Measurements from ENCODE around the gene ADAR. TPM values are rescaled to one million over a fixed set of nuclear protein-coding genes. Genes with fewer than 3 reads are reported as not detected.
A peak's percentile ranks its signal among the peaks of the same experiment; 100 is the strongest.

Gene ADAR
- total and polyA plus RNA-seq, 7 donors, result 21.0 to 103 (median 67.8) TPM

DNA sequence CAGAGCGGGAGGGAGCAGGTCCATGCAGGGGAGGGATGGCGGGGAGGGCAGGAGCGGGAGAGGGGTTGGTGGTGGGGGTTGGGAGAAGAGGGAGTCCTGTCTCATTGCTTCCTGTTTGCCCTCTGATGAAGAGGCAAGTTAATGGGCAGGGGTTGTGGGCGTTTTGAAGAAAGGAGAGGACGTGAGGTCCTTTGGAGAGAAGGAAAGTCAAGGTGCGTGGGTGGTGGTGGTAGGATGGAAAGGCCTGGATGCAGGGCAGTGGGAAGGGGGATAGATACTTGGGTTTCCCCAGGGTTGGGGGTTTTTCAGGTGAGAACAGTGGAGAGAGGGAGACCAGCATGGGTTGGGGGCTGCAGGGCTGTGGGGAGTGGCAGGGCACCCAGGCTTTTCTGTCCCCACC, 66.8 kb downstream of the ADAR start:
- intact Hi-C loops (cut with DNase I), result no loop called here
- WGBS, 2 donors, result 51 to 60% methylated on average over 6 of the region's 6 CpGs

DNA sequence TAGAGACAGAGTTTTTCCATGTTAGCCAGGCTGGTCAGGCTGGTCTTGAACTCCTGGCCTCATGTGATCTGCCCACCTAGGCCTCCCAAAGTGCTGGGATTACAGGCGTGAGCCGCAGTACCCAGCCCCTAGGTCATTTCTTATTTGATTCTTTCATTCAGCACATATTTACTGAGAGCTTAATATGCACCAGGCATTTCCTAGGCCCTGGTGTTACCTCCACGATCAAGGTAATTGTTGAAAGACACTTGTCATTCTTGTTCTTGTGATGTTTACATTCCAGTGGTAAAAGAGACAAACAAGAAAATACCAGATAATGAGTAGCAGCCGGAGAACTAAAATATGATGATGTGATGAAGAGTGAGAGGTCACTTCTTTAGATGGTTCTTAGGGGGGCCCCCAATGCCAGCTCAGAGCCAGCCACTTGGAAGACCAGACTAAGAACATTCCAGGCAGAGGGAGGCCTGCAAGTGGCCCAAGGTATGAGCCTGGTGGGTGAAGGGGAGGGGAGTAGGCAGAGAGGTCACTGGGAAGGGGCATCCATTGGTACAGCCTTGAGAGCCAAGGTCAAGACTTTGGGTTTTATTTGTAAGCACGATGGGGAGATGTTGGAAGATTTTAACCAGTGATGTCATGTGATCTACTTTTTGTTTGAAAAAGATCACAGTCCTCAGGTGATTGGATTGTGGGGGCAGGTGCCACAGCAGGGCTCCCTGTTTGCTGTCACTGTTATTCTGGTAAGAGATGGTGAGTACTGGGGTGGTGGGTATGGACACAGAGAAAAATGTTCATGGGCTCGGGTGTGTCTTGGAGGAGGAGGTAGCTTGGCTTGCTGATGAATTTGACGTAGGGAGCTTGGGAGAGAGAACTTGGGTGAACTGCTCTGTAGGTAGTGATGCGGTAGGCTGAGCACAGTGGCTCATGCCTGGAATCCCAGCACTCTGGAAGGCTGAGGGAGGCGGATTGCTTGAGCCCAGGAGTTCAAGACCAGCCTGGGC, 68.2 kb downstream of the ADAR start:
- intact Hi-C loops (cut with DNase I), result no loop called here
- Histone ChIP-seq H3K27ac (no peak overlapping the region), H3K4me1 (no peaks in the 10 kb centered on the region), H3K9me3 (no peaks in the 10 kb centered on the region), H3K27me3 (peaks cover 0 to 7% (median 0%) of the 10 kb centered on the region in 3 donors), H3K4me3 (no peak overlapping the region), H3K36me3 (no peaks in the 10 kb centered on the region)
- DNase-seq, result no peak
- 70 to 82% methylated on average over 9 of the region's 9 CpGs for whole genome bisulfite sequencing, 2 donors
- TF ChIP-seq, protein P1, sequence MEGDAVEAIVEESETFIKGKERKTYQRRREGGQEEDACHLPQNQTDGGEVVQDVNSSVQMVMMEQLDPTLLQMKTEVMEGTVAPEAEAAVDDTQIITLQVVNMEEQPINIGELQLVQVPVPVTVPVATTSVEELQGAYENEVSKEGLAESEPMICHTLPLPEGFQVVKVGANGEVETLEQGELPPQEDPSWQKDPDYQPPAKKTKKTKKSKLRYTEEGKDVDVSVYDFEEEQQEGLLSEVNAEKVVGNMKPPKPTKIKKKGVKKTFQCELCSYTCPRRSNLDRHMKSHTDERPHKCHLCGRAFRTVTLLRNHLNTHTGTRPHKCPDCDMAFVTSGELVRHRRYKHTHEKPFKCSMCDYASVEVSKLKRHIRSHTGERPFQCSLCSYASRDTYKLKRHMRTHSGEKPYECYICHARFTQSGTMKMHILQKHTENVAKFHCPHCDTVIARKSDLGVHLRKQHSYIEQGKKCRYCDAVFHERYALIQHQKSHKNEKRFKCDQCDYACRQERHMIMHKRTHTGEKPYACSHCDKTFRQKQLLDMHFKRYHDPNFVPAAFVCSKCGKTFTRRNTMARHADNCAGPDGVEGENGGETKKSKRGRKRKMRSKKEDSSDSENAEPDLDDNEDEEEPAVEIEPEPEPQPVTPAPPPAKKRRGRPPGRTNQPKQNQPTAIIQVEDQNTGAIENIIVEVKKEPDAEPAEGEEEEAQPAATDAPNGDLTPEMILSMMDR (IDR thresholded peaks at IDR 0.05), result no peak
- TF ChIP-seq EP300 (IDR thresholded peaks at IDR 0.05) (no peak), POLR2AphosphoS5 (IDR thresholded peaks at IDR 0.05) (no peak), POLR2A (IDR thresholded peaks at IDR 0.05) (no peak)

More for the DNA sequence above, 66.8 kb downstream of the ADAR start:
- H3K36me3 ChIP-seq, result no peaks in the 10 kb centered on the region
- no peak for DNase-seq
- H3K4me3 ChIP-seq, result no peak overlapping the region
- no peak overlapping the region for H3K27ac ChIP-seq
- no peaks in the 10 kb centered on the region for H3K9me3 ChIP-seq
- peaks cover 0 to 7% (median 0%) of the 10 kb centered on the region in 3 donors for H3K27me3 ChIP-seq
- TF ChIP-seq, protein P1 (IDR thresholded peaks at IDR 0.05), result no peak
- TF ChIP-seq POLR2AphosphoS5 (IDR thresholded peaks at IDR 0.05), result no peak
- TF ChIP-seq POLR2A (IDR thresholded peaks at IDR 0.05), result no peak
- TF ChIP-seq EP300 (IDR thresholded peaks at IDR 0.05), result no peak
- H3K4me1 ChIP-seq, result no peaks in the 10 kb centered on the region

DNA sequence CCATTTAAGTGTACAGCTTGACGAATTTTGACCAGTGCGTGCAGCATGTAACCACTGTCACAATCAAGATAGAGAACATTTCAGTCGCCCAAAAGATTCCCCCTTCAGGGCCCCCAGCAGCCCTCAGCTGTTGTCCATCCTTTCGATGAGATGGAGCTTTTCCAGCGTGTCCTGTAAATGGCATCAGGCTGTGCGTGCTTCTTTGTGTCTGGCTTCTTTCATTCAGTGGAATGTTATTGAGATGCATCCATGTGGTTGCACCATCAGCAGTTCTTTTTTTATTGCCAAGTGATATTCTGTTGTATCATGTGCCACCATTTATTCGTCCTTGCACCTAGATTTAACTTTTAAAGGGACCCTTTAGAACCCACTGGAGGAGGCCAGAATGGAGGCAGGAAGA, 71.4 kb downstream of the ADAR start:
- DNase-seq, result no peak
- intact Hi-C loops (cut with DNase I), result no loop called here
- H3K27me3 ChIP-seq, result no peaks in the 10 kb centered on the region
- H3K27ac ChIP-seq, result no peak overlapping the region
- H3K36me3 ChIP-seq, result no peaks in the 10 kb centered on the region
- 83 to 85% methylated on average over 7 of the region's 7 CpGs for WGBS, 2 donors
- no peak overlapping the region for H3K4me3 ChIP-seq
- H3K9me3 ChIP-seq, result no peaks in the 10 kb centered on the region
- no peaks in the 10 kb centered on the region for H3K4me1 ChIP-seq
- TF ChIP-seq POLR2A (IDR thresholded peaks at IDR 0.05), result no peak
- TF ChIP-seq POLR2AphosphoS5 (IDR thresholded peaks at IDR 0.05), result peak in 1 of 4 donors; percentile 71
- TF ChIP-seq, protein P1 (IDR thresholded peaks at IDR 0.05), result no peak
- peak in 1 of 4 donors; percentile 46 for TF ChIP-seq EP300 (IDR thresholded peaks at IDR 0.05)

DNA sequence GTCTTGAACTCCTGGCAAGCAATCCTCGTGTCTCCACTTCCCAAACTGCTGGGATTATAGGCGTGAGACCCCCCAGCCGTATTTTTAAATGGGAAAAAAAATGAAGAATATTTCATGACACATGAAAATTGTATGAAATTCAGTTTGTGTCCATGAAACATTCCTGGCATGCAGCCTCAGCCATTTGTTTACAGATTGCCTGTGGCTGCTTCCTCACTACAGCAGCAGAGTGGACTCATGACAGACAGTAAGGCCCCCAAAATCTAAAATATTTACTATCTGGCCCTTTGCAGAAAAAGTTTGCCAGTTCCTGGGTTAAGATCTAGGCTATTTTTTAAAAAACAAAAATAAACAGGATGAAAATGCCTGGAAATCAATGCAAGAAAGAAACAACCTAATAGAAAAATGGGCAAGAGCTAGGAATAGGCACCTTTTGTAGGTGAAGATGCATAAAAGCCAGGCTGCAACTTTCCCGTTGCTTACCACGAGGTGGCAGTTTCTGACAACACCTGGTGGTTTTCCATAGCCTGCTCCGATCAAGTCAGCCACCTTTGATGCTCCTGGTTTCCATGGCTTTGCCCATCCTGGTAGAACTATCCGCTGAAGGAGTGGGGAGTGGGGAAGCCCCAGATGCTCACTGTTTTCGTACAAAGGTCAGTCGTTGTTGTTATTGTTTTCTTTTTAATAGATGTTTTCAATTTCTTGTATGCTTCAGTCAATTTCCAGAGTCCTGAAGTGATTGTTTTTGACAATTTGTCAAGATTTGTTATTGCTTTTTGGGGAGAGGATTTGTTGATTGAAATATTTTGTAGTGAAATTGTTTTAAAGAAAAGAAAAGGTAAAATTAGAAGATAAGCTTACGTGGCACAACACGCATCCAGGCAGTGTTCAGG, 73.8 kb downstream of the ADAR start:
- Histone ChIP-seq H3K4me1 (no peaks in the 10 kb centered on the region), H3K36me3 (no peaks in the 10 kb centered on the region), H3K9me3 (no peaks in the 10 kb centered on the region), H3K27ac (no peak overlapping the region), H3K4me3 (no peak overlapping the region), H3K27me3 (no peaks in the 10 kb centered on the region)
- no peak for DNase-seq
- TF ChIP-seq, protein P1 (IDR thresholded peaks at IDR 0.05), result peak in 1 of 4 experiments; percentile 10
- TF ChIP-seq EP300 (IDR thresholded peaks at IDR 0.05), result no peak
- 46 to 68% methylated on average over 11 of the region's 11 CpGs for WGBS, 2 donors
- intact Hi-C loops (cut with DNase I), result no loop called here

Other genes starting within 250 kb of the ADAR start
- gene IL6R, start 202.8 kb downstream of the ADAR start, total RNA-seq, result 10 to 100 TPM; 22.9 to 40.2 (median 36.6) TPM
- 10 to 100 TPM in 1 of 3 donors, 1 to 10 TPM in 2; 3.0 to 18.4 (median 7.6) TPM for gene IL6R, start 202.8 kb downstream of the ADAR start, polyA plus RNA-seq
- gene TDRD10, start 106.0 kb downstream of the ADAR start, total RNA-seq, result 1 to 10 TPM in 3 of 4 donors, under 1 TPM in 1; 0.68 to 3.9 (median 1.8) TPM
- 1 to 10 TPM in 2 of 3 donors, under 1 TPM in 1; 0.46 to 2.0 (median 1.8) TPM for gene TDRD10, start 106.0 kb downstream of the ADAR start, polyA plus RNA-seq
- gene SHE, start 105.8 kb downstream of the ADAR start, total RNA-seq, result 10 to 100 TPM in 1 of 4 donors, 1 to 10 TPM in 3; 5.2 to 10.2 (median 7.8) TPM
- gene SHE, start 105.8 kb downstream of the ADAR start, polyA plus RNA-seq, result 1 to 10 TPM; 1.6 to 5.7 (median 3.0) TPM
- gene UBE2Q1, start 49.5 kb downstream of the ADAR start, total RNA-seq, result 10 to 100 TPM; 15.1 to 18.9 (median 16.3) TPM
- gene UBE2Q1, start 49.5 kb downstream of the ADAR start, polyA plus RNA-seq, result 10 to 100 TPM; 36.6 to 40.7 (median 37.7) TPM
- gene CHRNB2, start 40.4 kb downstream of the ADAR start, total RNA-seq, result 1 to 10 TPM in 2 of 4 donors, under 1 TPM in 2; under 0.01 to 1.7 (median 1.0) TPM
- under 1 TPM in 1 of 3 donors, not detected in 2; 0.31 TPM for gene CHRNB2, start 40.4 kb downstream of the ADAR start, polyA plus RNA-seq